Measurements from ENCODE around the gene TPST2. TPM values are rescaled to one million over a fixed set of nuclear protein-coding genes. Genes with fewer than 3 reads are reported as not detected.

TPST2 gene
- total and polyA plus RNA-seq, 2 experiments from 2014 or later = 17.8 to 44.2 TPM

DNA sequence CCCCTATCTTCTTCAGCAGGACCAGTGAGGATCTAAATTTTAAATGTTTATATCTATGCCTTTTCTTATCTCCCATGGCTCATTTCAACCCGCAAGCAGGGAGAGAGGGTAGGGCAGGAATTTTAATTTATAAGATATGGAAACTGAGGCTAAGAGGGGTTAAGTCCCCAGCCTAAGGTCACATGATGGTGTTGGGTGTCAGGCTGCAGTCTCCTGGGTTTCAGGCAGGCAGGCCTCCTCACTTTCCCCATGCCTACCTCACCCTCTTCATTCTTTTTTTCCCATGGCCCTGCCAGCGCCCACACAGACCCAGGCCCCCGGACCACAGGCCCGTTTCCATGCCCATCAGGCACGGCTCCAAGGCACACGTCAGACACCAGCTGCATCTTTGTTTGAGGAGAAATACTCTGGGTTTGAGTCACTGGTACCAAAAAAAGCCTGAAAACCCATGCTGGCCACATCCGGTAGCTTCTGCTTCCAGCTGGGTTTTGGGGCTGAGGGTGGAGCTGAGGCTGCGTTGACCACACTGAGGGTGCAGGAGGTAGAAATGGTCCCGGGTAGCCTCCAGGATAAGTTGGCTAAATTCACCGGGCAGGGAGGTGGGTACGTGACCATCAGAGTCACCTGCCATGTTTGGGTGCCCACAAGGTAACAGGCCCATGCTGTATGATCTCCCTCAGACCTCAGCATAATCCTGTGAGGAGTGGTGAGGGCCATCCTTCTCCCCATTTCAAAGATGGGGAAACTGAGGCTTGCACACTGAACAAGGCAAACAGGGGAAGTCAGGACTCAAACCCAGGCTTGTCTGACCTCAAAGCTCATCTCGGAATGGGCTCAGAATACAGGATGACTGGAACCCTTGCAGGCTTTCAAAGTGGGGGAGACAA is 20.4 kb upstream of the TPST2 start:
- H3K27ac ChIP-seq = no peak overlapping the region
- TF ChIP-seq, protein P1, sequence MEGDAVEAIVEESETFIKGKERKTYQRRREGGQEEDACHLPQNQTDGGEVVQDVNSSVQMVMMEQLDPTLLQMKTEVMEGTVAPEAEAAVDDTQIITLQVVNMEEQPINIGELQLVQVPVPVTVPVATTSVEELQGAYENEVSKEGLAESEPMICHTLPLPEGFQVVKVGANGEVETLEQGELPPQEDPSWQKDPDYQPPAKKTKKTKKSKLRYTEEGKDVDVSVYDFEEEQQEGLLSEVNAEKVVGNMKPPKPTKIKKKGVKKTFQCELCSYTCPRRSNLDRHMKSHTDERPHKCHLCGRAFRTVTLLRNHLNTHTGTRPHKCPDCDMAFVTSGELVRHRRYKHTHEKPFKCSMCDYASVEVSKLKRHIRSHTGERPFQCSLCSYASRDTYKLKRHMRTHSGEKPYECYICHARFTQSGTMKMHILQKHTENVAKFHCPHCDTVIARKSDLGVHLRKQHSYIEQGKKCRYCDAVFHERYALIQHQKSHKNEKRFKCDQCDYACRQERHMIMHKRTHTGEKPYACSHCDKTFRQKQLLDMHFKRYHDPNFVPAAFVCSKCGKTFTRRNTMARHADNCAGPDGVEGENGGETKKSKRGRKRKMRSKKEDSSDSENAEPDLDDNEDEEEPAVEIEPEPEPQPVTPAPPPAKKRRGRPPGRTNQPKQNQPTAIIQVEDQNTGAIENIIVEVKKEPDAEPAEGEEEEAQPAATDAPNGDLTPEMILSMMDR (IDR thresholded peaks at IDR 0.05; ENCODE audit: low read depth, low read length) = no peak
- DNase-seq (ENCODE audit: low read depth in 1 of 2, low spot score in 1 of 2) = peak in 1 of 2 donors; percentile 91

DNA sequence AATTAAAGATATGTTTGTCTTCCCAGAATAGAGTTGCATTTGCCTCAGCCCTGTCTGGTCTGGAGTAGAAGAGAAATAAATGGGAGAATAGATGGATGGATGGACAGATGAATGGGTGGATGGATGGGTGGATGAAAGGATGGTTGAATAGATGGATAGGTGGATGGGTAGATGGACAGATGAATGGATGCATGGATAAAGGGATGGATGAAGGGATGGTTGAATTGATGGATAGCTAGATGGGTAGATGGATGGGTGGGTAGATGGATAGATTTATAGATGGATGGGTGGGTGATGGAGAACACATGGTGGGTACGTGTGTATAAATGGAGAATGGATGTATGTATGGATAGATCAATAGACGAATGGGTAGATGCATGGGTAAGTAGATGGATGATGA is 19.4 kb upstream of the TPST2 start:
- H3K27ac ChIP-seq = no peak overlapping the region
- TF ChIP-seq, protein P1 (IDR thresholded peaks at IDR 0.05; ENCODE audit: low read depth, low read length) = no peak
- H3K36me3 ChIP-seq = no peaks in the 10 kb centered on the region
- H3K4me3 ChIP-seq = no peak overlapping the region
- H3K27me3 ChIP-seq = peaks cover 6% of the 10 kb centered on the region
- no peaks in the 10 kb centered on the region for H3K4me1 ChIP-seq (ENCODE audit: low read depth)
- no peaks in the 10 kb centered on the region for H3K9me3 ChIP-seq (ENCODE audit: low read depth)
- DNase-seq (ENCODE audit: low read depth in 1 of 2, low spot score in 1 of 2) = no peak

More for the DNA sequence above, 20.4 kb upstream of the TPST2 start:
- peaks cover 11% of the 10 kb centered on the region for H3K27me3 ChIP-seq
- no peaks in the 10 kb centered on the region for H3K36me3 ChIP-seq
- H3K4me3 ChIP-seq = no peak overlapping the region
- H3K4me1 ChIP-seq (ENCODE audit: low read depth) = no peaks in the 10 kb centered on the region
- no peaks in the 10 kb centered on the region for H3K9me3 ChIP-seq (ENCODE audit: low read depth)

DNA sequence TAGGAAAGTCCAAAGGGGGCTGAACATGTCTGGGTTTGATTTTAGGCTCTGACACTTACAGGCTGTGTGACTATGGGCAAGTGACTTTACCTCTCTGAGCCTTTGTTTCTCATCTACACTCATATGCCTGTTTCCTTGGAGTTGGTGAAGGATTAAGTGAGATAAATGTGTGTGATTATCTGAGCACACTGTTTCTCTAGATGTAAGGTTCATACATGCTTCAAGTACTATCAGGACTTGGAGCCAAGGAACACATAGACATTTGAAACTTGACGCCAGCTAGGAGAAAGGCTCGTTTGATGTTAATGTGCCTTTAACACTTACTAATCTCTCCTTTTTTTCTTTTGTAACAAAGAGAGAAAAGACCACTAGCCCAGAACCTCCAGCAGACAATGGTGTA is 18.2 kb upstream of the TPST2 start:
- H3K36me3 ChIP-seq = no peaks in the 10 kb centered on the region
- H3K27me3 ChIP-seq = no peaks in the 10 kb centered on the region
- H3K4me1 ChIP-seq (ENCODE audit: low read depth) = no peaks in the 10 kb centered on the region
- TF ChIP-seq, protein P1 (IDR thresholded peaks at IDR 0.05; ENCODE audit: low read depth, low read length) = no peak
- no peaks in the 10 kb centered on the region for H3K9me3 ChIP-seq (ENCODE audit: low read depth)
- no peak for DNase-seq (ENCODE audit: low read depth in 1 of 2, low spot score in 1 of 2)
- H3K27ac ChIP-seq = no peak overlapping the region
- no peak overlapping the region for H3K4me3 ChIP-seq

DNA sequence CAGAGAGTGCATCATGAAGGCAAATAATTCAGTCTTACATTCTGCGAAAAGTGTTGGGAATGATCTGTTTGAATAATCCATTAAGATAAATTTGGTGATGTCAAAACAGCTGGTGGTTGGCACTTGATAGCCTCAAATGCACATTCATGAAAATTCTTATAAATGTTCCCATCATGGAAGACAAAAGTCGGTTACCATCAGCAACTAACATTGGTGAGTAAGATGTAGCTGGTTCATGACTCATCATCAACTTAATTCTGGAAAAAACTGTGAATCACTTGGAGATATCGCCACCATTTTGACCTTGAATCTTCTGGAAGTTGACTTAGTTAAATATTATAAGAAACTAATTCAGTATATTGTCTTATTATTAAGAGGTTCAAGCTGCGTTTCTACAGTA is 16.7 kb upstream of the TPST2 start:
- no peak overlapping the region for H3K27ac ChIP-seq
- no peaks in the 10 kb centered on the region for H3K36me3 ChIP-seq
- DNase-seq (ENCODE audit: low read depth in 1 of 2, low spot score in 1 of 2) = peak in 1 of 2 donors; percentile 44
- no peaks in the 10 kb centered on the region for H3K4me1 ChIP-seq (ENCODE audit: low read depth)
- TF ChIP-seq, protein P1 (IDR thresholded peaks at IDR 0.05; ENCODE audit: low read depth, low read length) = no peak
- no peaks in the 10 kb centered on the region for H3K27me3 ChIP-seq
- no peak overlapping the region for H3K4me3 ChIP-seq
- no peaks in the 10 kb centered on the region for H3K9me3 ChIP-seq (ENCODE audit: low read depth)

DNA sequence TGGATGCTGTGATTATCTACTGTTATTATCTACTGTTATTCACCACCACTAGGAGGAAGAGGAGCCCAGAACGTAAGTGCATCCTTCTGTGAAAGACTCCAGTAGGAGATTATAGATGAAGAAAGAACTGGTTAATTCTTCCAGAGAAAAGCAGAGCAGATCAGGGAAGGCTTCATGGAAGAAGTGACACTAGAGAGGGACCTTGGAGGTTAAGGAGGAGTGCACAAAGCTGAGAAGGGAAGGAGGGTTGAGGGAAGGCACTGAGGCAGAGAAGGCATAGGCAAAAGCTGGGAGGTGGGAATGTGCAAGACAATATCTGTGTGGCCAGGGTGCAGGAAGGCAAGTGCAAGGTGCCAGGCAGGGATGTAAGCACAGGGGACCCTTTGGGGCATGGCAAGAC is 14.4 kb upstream of the TPST2 start:
- H3K4me3 ChIP-seq = no peak overlapping the region
- H3K4me1 ChIP-seq (ENCODE audit: low read depth) = no peaks in the 10 kb centered on the region
- no peak for DNase-seq (ENCODE audit: low read depth in 1 of 2, low spot score in 1 of 2)
- H3K27ac ChIP-seq = no peak overlapping the region
- no peaks in the 10 kb centered on the region for H3K27me3 ChIP-seq
- H3K9me3 ChIP-seq (ENCODE audit: low read depth) = no peaks in the 10 kb centered on the region
- TF ChIP-seq, protein P1 (IDR thresholded peaks at IDR 0.05; ENCODE audit: low read depth, low read length) = no peak
- H3K36me3 ChIP-seq = no peaks in the 10 kb centered on the region
